GM23248 (cell line): Measurements from ENCODE around the gene RPS8. TPM values are rescaled to one million over a fixed set of nuclear protein-coding genes. Genes with fewer than 3 reads are reported as not detected.

Experiments
- DNase-seq: peaks from one replicate; pipeline ENCODE4 v3.0.0-alpha.2; 2015
- H2AFZ ChIP-seq: fragments of 200-600 bp; sonication (generic); 2 replicates; pipeline ENCODE4 v1.6.1; 2016; ENCODE audit warnings: antibody characterized with exemption
- H3F3A ChIP-seq: fragments of 200-600 bp; sonication (generic); 2 replicates; pipeline ENCODE4 v1.6.1; 2016; ENCODE audit warnings: mild to moderate bottlenecking, antibody characterized with exemption, mixed run types; ENCODE audit not compliant: insufficient read depth
- H3K27ac ChIP-seq: fragments of 200-600 bp; sonication (generic); 2 replicates; pipeline ENCODE4 v1.5.1; 2016; ENCODE audit warnings: mild to moderate bottlenecking
- H3K27me3 ChIP-seq: fragments of 200-600 bp; sonication (generic); replicated peaks from 2 replicates; pipeline ENCODE4 v1.6.1; 2016; ENCODE audit warnings: mild to moderate bottlenecking; ENCODE audit not compliant: insufficient read depth
- H3K36me3 ChIP-seq: fragments of 200-600 bp; sonication (generic); 2 replicates; pipeline ENCODE4 v1.6.1; 2016; ENCODE audit warnings: low read depth, mild to moderate bottlenecking
- H3K4me1 ChIP-seq: fragments of 200-600 bp; sonication (generic); 2 replicates; pipeline ENCODE4 v1.6.1; 2016; ENCODE audit warnings: mild to moderate bottlenecking; ENCODE audit not compliant: insufficient read depth
- H3K4me2 ChIP-seq: fragments of 200-600 bp; sonication (generic); one replicate; pipeline ENCODE4 v1.6.1; 2016; ENCODE audit warnings: mild to moderate bottlenecking; ENCODE audit not compliant: unreplicated experiment
- H3K4me3 ChIP-seq: fragments of 200-600 bp; sonication (generic); 2 replicates; pipeline ENCODE4 v1.5.1; 2016; ENCODE audit warnings: mild to moderate bottlenecking
- H3K79me2 ChIP-seq: fragments of 200-600 bp; sonication (generic); 2 replicates; pipeline ENCODE4 v1.6.1; 2016; ENCODE audit warnings: mild to moderate bottlenecking; ENCODE audit not compliant: insufficient read depth
- H3K9ac ChIP-seq: fragments of 200-600 bp; sonication (generic); 2 replicates; pipeline ENCODE4 v1.6.1; 2016; ENCODE audit warnings: mild to moderate bottlenecking
- H3K9me2 ChIP-seq: fragments of 200-600 bp; sonication (generic); 2 replicates; pipeline ENCODE4 v1.6.1; 2016; ENCODE audit warnings: mixed run types, mild to moderate bottlenecking, moderate library complexity; ENCODE audit not compliant: insufficient read depth
- H3K9me3 ChIP-seq: fragments of 200-600 bp; sonication (generic); one replicate; pipeline ENCODE4 v1.6.1; 2017; ENCODE audit warnings: low read depth
- H4K20me1 ChIP-seq: fragments of 200-600 bp; sonication (generic); 2 replicates; pipeline ENCODE4 v1.6.0; 2016; ENCODE audit not compliant: insufficient read depth
- EZH2 ChIP-seq: fragments of 200-600 bp; sonication (generic); IDR thresholded peaks from 2 replicates; pipeline ENCODE4 v1.6.1; 2018; ENCODE audit warnings: antibody characterized with exemption, mild to moderate bottlenecking; ENCODE audit not compliant: insufficient read depth, poor library complexity, severe bottlenecking
- EZH2phosphoT487 ChIP-seq: fragments of 200-600 bp; sonication (generic); IDR thresholded peaks from 2 replicates; pipeline ENCODE4 v1.6.1; 2018; ENCODE audit warnings: antibody characterized with exemption, moderate library complexity, mild to moderate bottlenecking, low read depth; ENCODE audit not compliant: insufficient read depth
- WGBS, 2 experiments: methylation state at CpG; one replicate each; pipeline ENCODE4 v1.1.6; 2015 to 2017; ENCODE audit warnings: low lambda C conversion rate in 2 of 2, low coverage in 1 of 2; ENCODE audit errors: missing lambda C conversion rate in 2 of 2; 5-methylcytosine and 5-hydroxymethylcytosine counted together
- in situ Hi-C: fragments of 300-500 bp; cut with MboI; formaldehyde crosslinking; loops from 2 replicates; pipeline ENCODE4 v1.15.0; 2020
- polyA plus RNA-seq: library from polyadenylated mRNA; unstranded; fragments of >200 nt; fragmentation: Nextera tagmentation; extraction: Ambion mirVana; gene quantifications from 2 replicates; pipeline ENCODE4 v1.2.1, GENCODE V29; 2016
- total RNA-seq: library from RNA; depleted of rRNA; stranded (reverse); fragments of >200 nt; shearing (Covaris generic); gene quantifications from 2 replicates; pipeline ENCODE4 v1.2.3, GENCODE V29; 2014

Gene RPS8
- total and polyA plus RNA-seq, 2 experiments from 2014 or later, result 596 to 1,375 TPM

DNA sequence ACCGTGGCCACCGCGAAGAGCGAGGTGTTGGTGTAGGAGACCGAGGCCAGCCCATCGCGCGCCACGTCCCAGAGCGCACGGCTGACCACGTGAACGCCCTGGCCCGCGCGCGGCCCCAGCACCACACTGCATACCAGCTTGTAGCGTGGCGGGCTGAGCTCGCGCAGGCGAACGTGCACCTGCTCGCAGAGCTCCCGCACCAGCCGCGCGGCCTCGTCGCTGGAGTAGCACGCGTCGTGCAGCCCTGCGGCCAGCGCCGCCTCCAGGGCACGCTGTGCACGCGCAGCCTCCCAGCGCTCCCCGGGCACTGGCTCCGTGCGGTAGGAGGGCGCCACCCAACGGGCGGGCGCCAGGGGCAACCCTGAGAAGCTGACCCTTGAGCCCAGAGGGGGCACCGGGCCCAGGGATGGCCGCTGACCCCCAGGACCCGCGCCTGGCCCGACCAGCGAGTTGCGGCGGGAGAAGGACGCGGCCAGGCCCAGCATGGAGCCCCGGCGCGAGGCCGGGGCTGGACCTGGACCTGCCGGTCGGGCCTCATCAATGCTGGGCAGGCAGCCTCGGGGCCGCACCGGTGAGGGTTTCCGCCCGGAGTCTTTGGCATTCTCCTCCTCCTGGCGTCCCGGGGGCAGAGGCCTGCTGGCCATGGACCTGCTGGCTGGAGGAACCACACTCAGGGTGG, 30.8 kb downstream of the RPS8 start:
- Histone ChIP-seq H3K4me3 (peak overlapping the region; percentile 37), H3K4me2 (peak overlapping the region; percentile 92)

DNA sequence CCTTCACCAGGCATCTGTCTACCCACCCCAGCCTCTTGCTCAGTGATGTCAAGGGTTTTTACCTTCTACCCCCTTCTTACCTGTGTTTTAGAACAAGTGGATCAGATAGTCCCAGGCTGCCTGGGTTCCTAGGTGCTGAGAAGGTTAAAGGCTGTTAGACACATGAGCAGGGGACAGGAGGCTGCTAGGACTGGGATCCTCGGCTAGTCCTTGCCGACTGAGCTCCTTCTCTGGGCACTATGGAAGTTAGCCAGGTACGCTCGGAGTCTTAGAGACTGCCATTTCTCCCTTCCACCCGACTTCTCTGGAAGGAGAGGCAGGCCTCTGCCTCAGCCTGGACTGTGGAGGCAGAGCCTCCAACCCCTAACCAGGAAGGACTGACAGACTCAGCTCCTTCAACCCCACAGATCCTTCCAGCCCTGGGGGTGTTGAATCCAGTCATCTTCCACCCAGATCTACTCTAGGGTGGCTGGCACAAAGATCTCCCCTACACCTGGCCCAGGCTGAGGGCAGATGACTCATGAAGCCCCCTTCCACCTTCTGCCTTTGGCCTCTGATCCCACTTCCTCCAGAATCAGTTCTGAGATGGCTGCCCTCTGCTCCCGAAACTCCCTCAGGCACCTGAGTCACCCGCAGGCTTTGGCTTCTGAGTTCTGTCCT, 31.5 kb downstream of the RPS8 start, which contains the start of gene DYNLT4:
DYNLT4 (minus strand) TSS at position 648 of the 660 bp plus-strand sequence. CDS start 683 bp downstream, outside the sequence.
- TF ChIP-seq EZH2 (no peak), EZH2phosphoT487 (no peak)
- no peak within 1 kb of the TSS for H2AFZ ChIP-seq
- H3K27me3 ChIP-seq, result no peaks in the 10 kb centered on the region

More for the DNA sequence above, 30.8 kb downstream of the RPS8 start:
- WGBS, 2 experiments, result 84 to 87% methylated on average over 49 to 70 of the region's 70 CpGs
- Histone ChIP-seq H3K27me3 (no peaks in the 10 kb centered on the region), H3K36me3 (peaks cover 16% of the 10 kb centered on the region; the same call in 1 of the 2 replicates), H3K27ac (peak overlapping the region; percentile 100), H3K9ac (peak overlapping the region; percentile 97), H3K9me3 (no peaks in the 10 kb centered on the region), H3F3A (peaks cover 70% of the 10 kb centered on the region), H3K4me1 (peaks cover 65% of the 10 kb centered on the region), H3K9me2 (no peaks in the 10 kb centered on the region), H4K20me1 (no peaks in the 10 kb centered on the region), H2AFZ (no peak overlapping the region), H3K79me2 (peaks cover 68% of the 10 kb centered on the region)
- DNase-seq, result no peak
- TF ChIP-seq EZH2 (no peak), EZH2phosphoT487 (no peak)
- in situ Hi-C loops, result no loop called here

DNA sequence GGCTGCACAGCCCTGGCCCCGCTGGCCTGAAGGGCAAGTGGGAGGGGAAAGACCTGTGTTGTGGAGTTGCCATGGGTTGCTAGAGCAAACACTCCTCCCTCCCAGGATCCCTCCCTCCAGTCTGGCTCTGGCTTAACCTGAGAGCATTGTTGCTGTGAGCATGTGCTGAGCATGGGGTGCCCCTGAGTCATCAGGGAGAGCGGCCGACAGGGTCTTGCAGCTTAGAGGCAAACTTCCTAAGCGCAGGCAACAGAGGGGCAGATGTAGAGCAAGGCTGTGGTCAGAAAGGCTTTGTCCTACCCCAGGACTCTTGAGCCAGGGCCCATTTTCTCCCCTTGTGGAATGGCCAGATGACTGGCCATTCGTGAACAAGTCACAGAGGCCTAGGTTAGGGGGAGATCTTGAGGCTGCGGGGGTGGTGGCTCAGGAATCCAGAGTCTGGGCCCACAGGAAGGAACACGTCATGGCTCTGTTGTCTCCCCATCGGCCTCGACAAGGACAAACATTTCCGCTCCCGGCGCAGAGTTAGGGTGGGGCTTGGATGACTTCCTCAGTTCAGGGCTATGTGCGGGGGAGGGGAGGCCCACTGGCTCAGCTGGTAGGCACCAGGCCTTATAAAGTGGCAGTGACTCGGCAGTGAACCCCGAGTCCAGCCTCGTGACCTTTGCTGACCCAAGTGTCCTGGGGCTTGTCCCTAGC, 32.2 kb downstream of the RPS8 start:
- peaks cover 75% of the 10 kb centered on the region for H3F3A ChIP-seq
- TF ChIP-seq EZH2phosphoT487 (no peak), EZH2 (no peak)
- H3K79me2 ChIP-seq, result peaks cover 59% of the 10 kb centered on the region
- peaks cover 70% of the 10 kb centered on the region for H3K4me1 ChIP-seq
- H4K20me1 ChIP-seq, result no peaks in the 10 kb centered on the region
- WGBS, 2 experiments, result 0 to 1% methylated on average over 16 of the region's 16 CpGs
- H3K9me3 ChIP-seq, result no peaks in the 10 kb centered on the region
- peaks cover 16% of the 10 kb centered on the region; the same call in 1 of the 2 replicates for H3K36me3 ChIP-seq
- no peaks in the 10 kb centered on the region for H3K9me2 ChIP-seq
- H3K4me3 ChIP-seq, result peak overlapping the region; percentile 72
- peak overlapping the region; percentile 100 for H3K27ac ChIP-seq
- in situ Hi-C loops, result no loop called here
- H2AFZ ChIP-seq, result no peak overlapping the region
- peak; percentile 100 for DNase-seq
- H3K4me2 ChIP-seq, result peak overlapping the region; percentile 92
- H3K9ac ChIP-seq, result peak overlapping the region; percentile 97
- H3K27me3 ChIP-seq, result no peaks in the 10 kb centered on the region

More for the DNA sequence above, 31.5 kb downstream of the RPS8 start, which contains the start of gene DYNLT4:
- in situ Hi-C loops, result no loop called here
- Histone ChIP-seq H3K9me3 (no peaks in the 10 kb centered on the region), H3K9ac (peak within 1 kb of the TSS; percentile 97), H3K27ac (peak within 1 kb of the TSS; percentile 100), H4K20me1 (no peaks in the 10 kb centered on the region), H3K4me3 (peak within 1 kb of the TSS; percentile 72), H3K79me2 (peaks cover 62% of the 10 kb centered on the region), H3K4me1 (peaks cover 72% of the 10 kb centered on the region), H3K9me2 (no peaks in the 10 kb centered on the region), H3K36me3 (peaks cover 16% of the 10 kb centered on the region; the same call in 1 of the 2 replicates), H3F3A (peaks cover 76% of the 10 kb centered on the region), H3K4me2 (peak within 1 kb of the TSS; percentile 92)
- no peak for DNase-seq
- 19 to 22% methylated on average over 7 of the region's 7 CpGs for WGBS, 2 experiments
